PC-9 (cell line): Measurements from ENCODE around the gene USP53. TPM values are rescaled to one million over a fixed set of nuclear protein-coding genes. Genes with fewer than 3 reads are reported as not detected.

ENCODE experiments used
- BruUV-seq: library from RNA; stranded (reverse); fragments of 400-500 nt; replicated peaks from 2 replicates; lab custom pipeline; 2021; lab: Mats Ljungman, UMichigan
- CTCF ChIA-PET: fragments of 300-600 bp; sonication (Branson Sonifier 250); formaldehyde crosslinking; loops from one replicate; lab custom pipeline; 2022; ENCODE audit warnings: antibody characterized with exemption; lab: Charles Lee
- POLR2A ChIA-PET: fragments of 300-600 bp; sonication (Branson Sonifier 250); formaldehyde crosslinking; loops from one replicate; lab custom pipeline; 2022; ENCODE audit warnings: antibody characterized with exemption; ENCODE audit not compliant: unreplicated experiment; lab: Charles Lee
- DNase-seq, 2 experiments: peaks; one replicate each; pipeline versions ENCODE4 v3.0.0 to v3.0.0-alpha.2; 2015 to 2022; ENCODE audit warnings: mixed read lengths in 1 of 2
- H2AFZ ChIP-seq: fragments of 200-600 bp; sonication (generic); 2 replicates; pipeline ENCODE4 v1.8.1; 2017; ENCODE audit warnings: antibody characterized with exemption
- H3F3A ChIP-seq: fragments of 200-600 bp; sonication (generic); 2 replicates; pipeline ENCODE4 v1.8.1; 2017; ENCODE audit warnings: antibody characterized with exemption, mild to moderate bottlenecking, low read depth; ENCODE audit not compliant: insufficient read depth
- H3K27ac ChIP-seq: fragments of 200-600 bp; sonication (generic); 2 replicates; pipeline ENCODE4 v1.6.1; 2016; ENCODE audit warnings: mixed run types
- H3K27me3 ChIP-seq: fragments of 200-600 bp; sonication (generic); 2 replicates; pipeline ENCODE4 v1.6.1; 2016; ENCODE audit warnings: low read depth, mixed run types; ENCODE audit not compliant: insufficient read depth
- H3K36me3 ChIP-seq: fragments of 200-600 bp; sonication (generic); 2 replicates; pipeline ENCODE4 v1.6.1; 2016; ENCODE audit warnings: low read depth, mixed run types
- H3K4me1 ChIP-seq: fragments of 200-600 bp; sonication (generic); replicated peaks from 2 replicates; pipeline ENCODE4 v1.6.1; 2016; ENCODE audit warnings: mixed run types; ENCODE audit not compliant: insufficient read depth
- H3K4me2 ChIP-seq: fragments of 200-600 bp; sonication (generic); 2 replicates; pipeline ENCODE4 v1.6.1; 2017; ENCODE audit warnings: mixed run types
- H3K4me3 ChIP-seq: fragments of 200-600 bp; sonication (generic); 2 replicates; pipeline ENCODE4 v1.6.1; 2016; ENCODE audit warnings: mixed run types
- H3K79me2 ChIP-seq: fragments of 200-600 bp; sonication (generic); 2 replicates; pipeline ENCODE4 v1.6.1; 2017; ENCODE audit warnings: low read depth, mixed run types
- H3K9me2 ChIP-seq: fragments of 200-600 bp; sonication (generic); 2 replicates; pipeline ENCODE4 v1.8.1; 2017; ENCODE audit warnings: mild to moderate bottlenecking; ENCODE audit not compliant: insufficient read depth
- H3K9me3 ChIP-seq: fragments of 200-600 bp; sonication (generic); 2 replicates; pipeline ENCODE4 v1.8.1; 2016; ENCODE audit warnings: low read depth; ENCODE audit not compliant: insufficient read depth
- H4K20me1 ChIP-seq: fragments of 200-600 bp; sonication (generic); 2 replicates; pipeline ENCODE4 v1.8.1; 2017; ENCODE audit not compliant: insufficient read depth
- EZH2 ChIP-seq: fragments of 200-600 bp; sonication (generic); IDR thresholded peaks from 2 replicates; pipeline ENCODE4 v1.8.0; 2017; ENCODE audit warnings: antibody characterized with exemption, low read depth
- intact Hi-C: fragments of 100-400 bp; cut with micrococcal nuclease; formaldehyde crosslinking; loops from one replicate; pipeline ENCODE4 v1.10.0; 2022; ENCODE audit not compliant: unreplicated experiment
- total RNA-seq: library from RNA; stranded (reverse); gene quantifications from 2 replicates; pipeline ENCODE4 v1.2.3, GENCODE V29; 2021
- TF ChIP-seq, protein P1 (sequence below): fragments of 200-600 bp; sonication (generic); conservative IDR thresholded peaks from 2 replicates; pipeline ENCODE4 v1.6.1; 2017; ENCODE audit warnings: mixed run types, antibody characterized with exemption, mild to moderate bottlenecking, moderate library complexity

The USP53 gene
- total RNA-seq, 1 experiment from 2014 or later, result 19.3 TPM

DNA sequence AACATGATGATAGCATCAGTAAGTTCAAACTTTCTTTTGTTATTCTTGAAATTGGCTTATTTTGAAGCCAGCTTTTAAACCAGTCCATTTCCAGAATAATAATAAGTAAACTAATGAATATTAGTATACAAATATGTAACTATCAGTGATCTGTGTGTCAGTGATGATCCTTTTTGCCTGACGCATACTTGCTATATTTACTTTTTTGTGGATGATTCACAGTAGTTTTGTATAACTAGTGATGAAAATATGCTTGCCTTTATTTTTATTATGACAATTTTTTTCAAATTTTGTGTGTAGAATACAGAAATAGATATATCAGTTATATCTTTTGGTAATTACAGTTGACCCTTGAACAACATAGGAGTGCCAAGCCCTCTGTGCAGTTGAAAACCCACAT is 49.5 kb downstream of the USP53 start:
- Histone ChIP-seq H3K4me1 (no peaks in the 10 kb centered on the region), H3K9me3 (no peaks in the 10 kb centered on the region), H3K36me3 (no peaks in the 10 kb centered on the region), H2AFZ (no peak overlapping the region), H3K4me2 (no peak overlapping the region), H3K4me3 (no peak overlapping the region), H3K79me2 (no peaks in the 10 kb centered on the region), H4K20me1 (no peaks in the 10 kb centered on the region), H3K9me2 (no peaks in the 10 kb centered on the region), H3K27me3 (no peaks in the 10 kb centered on the region), H3K27ac (no peak overlapping the region), H3F3A (no peaks in the 10 kb centered on the region)
- POLR2A ChIA-PET, result no interaction called here
- intact Hi-C loops, result no loop called here
- no peak for DNase-seq
- no peak for TF ChIP-seq EZH2
- TF ChIP-seq, protein P1, sequence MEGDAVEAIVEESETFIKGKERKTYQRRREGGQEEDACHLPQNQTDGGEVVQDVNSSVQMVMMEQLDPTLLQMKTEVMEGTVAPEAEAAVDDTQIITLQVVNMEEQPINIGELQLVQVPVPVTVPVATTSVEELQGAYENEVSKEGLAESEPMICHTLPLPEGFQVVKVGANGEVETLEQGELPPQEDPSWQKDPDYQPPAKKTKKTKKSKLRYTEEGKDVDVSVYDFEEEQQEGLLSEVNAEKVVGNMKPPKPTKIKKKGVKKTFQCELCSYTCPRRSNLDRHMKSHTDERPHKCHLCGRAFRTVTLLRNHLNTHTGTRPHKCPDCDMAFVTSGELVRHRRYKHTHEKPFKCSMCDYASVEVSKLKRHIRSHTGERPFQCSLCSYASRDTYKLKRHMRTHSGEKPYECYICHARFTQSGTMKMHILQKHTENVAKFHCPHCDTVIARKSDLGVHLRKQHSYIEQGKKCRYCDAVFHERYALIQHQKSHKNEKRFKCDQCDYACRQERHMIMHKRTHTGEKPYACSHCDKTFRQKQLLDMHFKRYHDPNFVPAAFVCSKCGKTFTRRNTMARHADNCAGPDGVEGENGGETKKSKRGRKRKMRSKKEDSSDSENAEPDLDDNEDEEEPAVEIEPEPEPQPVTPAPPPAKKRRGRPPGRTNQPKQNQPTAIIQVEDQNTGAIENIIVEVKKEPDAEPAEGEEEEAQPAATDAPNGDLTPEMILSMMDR, result no peak
- BruUV-seq, result no TSS peak
- CTCF ChIA-PET, result no interaction called here

DNA sequence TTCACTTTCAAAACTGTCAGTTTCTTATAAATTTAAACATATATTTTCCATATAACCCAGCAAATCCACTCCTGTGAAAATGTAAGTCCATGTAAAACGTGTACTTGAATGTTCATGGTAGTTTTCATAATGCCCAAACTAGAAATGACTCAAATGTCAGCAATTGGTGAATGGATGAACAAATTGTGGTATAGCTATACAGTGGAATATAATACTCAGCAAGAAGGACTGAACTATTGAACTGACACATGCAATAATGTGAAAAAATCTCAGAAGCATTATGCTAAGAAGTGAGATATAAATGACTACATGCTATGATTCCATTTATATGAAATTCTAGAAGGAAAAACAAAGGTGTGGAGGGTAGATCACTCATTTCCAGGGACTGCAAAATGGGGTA is 52.2 kb downstream of the USP53 start:
- Histone ChIP-seq H3K9me2 (no peaks in the 10 kb centered on the region), H3K4me2 (no peak overlapping the region), H3F3A (no peaks in the 10 kb centered on the region), H2AFZ (no peak overlapping the region), H3K27me3 (no peaks in the 10 kb centered on the region), H3K27ac (no peak overlapping the region), H4K20me1 (no peaks in the 10 kb centered on the region), H3K9me3 (no peaks in the 10 kb centered on the region), H3K79me2 (no peaks in the 10 kb centered on the region), H3K36me3 (no peaks in the 10 kb centered on the region), H3K4me1 (no peaks in the 10 kb centered on the region), H3K4me3 (no peak overlapping the region)
- no peak for DNase-seq
- TF ChIP-seq EZH2, result no peak
- TF ChIP-seq, protein P1, result no peak
- POLR2A ChIA-PET, result no interaction called here
- BruUV-seq, result no TSS peak
- CTCF ChIA-PET, result no interaction called here
- intact Hi-C loops, result no loop called here

DNA sequence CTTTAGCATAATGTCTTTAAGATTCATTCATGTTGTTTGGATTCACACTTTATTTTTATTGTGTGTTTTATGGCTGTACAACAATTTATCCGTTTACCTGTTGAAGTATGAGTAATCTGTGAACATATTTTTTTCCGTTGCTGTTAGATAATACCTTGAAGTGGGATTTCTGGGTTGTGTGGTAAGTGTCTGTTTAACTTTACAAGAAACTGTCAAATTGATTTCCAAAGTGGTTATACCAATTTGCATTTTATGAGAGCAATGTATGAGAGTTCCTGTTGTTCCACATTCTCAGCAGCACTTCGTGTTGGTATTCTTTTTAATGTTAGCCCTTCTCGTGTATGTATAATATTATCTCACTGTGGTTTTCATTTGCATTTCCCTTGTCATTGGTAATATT is 53.6 kb downstream of the USP53 start:
- no peaks in the 10 kb centered on the region for H3K4me1 ChIP-seq
- no peak overlapping the region for H2AFZ ChIP-seq
- BruUV-seq, result no TSS peak
- H3K9me2 ChIP-seq, result no peaks in the 10 kb centered on the region
- CTCF ChIA-PET, result no interaction called here
- intact Hi-C loops, result no loop called here
- no peak overlapping the region for H3K27ac ChIP-seq
- no peaks in the 10 kb centered on the region for H4K20me1 ChIP-seq
- H3K27me3 ChIP-seq, result no peaks in the 10 kb centered on the region
- POLR2A ChIA-PET, result no interaction called here
- no peaks in the 10 kb centered on the region for H3K9me3 ChIP-seq
- no peaks in the 10 kb centered on the region for H3F3A ChIP-seq
- no peaks in the 10 kb centered on the region for H3K79me2 ChIP-seq
- DNase-seq, result no peak
- TF ChIP-seq, protein P1, result no peak
- TF ChIP-seq EZH2, result no peak
- no peak overlapping the region for H3K4me2 ChIP-seq
- no peak overlapping the region for H3K4me3 ChIP-seq
- no peaks in the 10 kb centered on the region for H3K36me3 ChIP-seq
